WTC11 (cell line): ENCODE data around the gene MEPCE. TPM values are rescaled to one million over a fixed set of nuclear protein-coding genes. Genes with fewer than 3 reads are reported as not detected.

Experiments used
- ATAC-seq: fragments of 200-7000 bp; cut with Tn5 transposase; 2 replicates; pipeline ENCODE4 v1.10.0; 2021; ENCODE audit warnings: mild to moderate bottlenecking, moderate library complexity
- CTCF ChIA-PET: fragments of 300-600 bp; sonication (Branson Sonifier 250); formaldehyde crosslinking; loops from one replicate; lab custom pipeline; 2021; ENCODE audit warnings: antibody characterized with exemption; lab: Charles Lee
- POLR2A ChIA-PET: fragments of 350-600 bp; sonication (Branson Sonifier 250); formaldehyde crosslinking; loops from one replicate; lab custom pipeline; 2021; ENCODE audit warnings: antibody characterized with exemption; lab: Charles Lee
- DNase-seq: peaks from one replicate; pipeline ENCODE4 v3.0.0; 2021; ENCODE audit warnings: low spot score
- H3K27ac Mint-ChIP-seq: 2 replicates; pipeline ENCODE4 v1.8.0; 2021; ENCODE audit warnings: mixed read lengths
- H3K27me3 Mint-ChIP-seq: 2 replicates; pipeline ENCODE4 v1.8.0; 2021; ENCODE audit warnings: low read depth, mild to moderate bottlenecking, moderate library complexity, mixed read lengths
- H3K36me3 Mint-ChIP-seq: 2 replicates; pipeline ENCODE4 v1.8.0; 2021; ENCODE audit warnings: mixed read lengths
- H3K4me1 Mint-ChIP-seq: 2 replicates; pipeline ENCODE4 v1.8.0; 2022; ENCODE audit warnings: mixed read lengths
- H3K4me3 Mint-ChIP-seq: 2 replicates; pipeline ENCODE4 v1.8.0; 2021; ENCODE audit warnings: mild to moderate bottlenecking, moderate library complexity, mixed read lengths
- H3K9me3 Mint-ChIP-seq: 2 replicates; pipeline ENCODE4 v1.8.0; 2021; ENCODE audit warnings: mixed read lengths
- ESRRA ChIP-seq: sonication (generic); formaldehyde crosslinking; IDR thresholded peaks from 2 replicates; pipeline ENCODE4 v1.8.1; 2022; ENCODE audit warnings: mild to moderate bottlenecking, missing genetic modification reagents, borderline replicate concordance
- ETV6 ChIP-seq: sonication (generic); formaldehyde crosslinking; IDR thresholded peaks from 2 replicates; pipeline ENCODE4 v1.8.1; 2022; ENCODE audit warnings: mild to moderate bottlenecking, missing genetic modification reagents
- FOXK1 ChIP-seq: sonication (generic); formaldehyde crosslinking; IDR thresholded peaks from 2 replicates; pipeline ENCODE4 v1.8.0; 2022; ENCODE audit warnings: mild to moderate bottlenecking, moderate library complexity, missing genetic modification reagents
- IRF2 ChIP-seq: sonication (generic); formaldehyde crosslinking; IDR thresholded peaks from 2 replicates; pipeline ENCODE4 v1.8.0; 2022; ENCODE audit warnings: low read depth, missing genetic modification reagents, borderline replicate concordance
- JAZF1 ChIP-seq: fragments of 250-450 bp; sonication (Bioruptor Pico); IDR thresholded peaks from 2 replicates; pipeline ENCODE4 v1.9.0; 2021; ENCODE audit warnings: moderate library complexity, mild to moderate bottlenecking, inconsistent platforms
- KAT7 ChIP-seq: sonication (generic); formaldehyde crosslinking; IDR thresholded peaks from 2 replicates; pipeline ENCODE4 v1.8.1; 2023; ENCODE audit warnings: missing genetic modification reagents, mild to moderate bottlenecking, borderline replicate concordance
- NFYB ChIP-seq: sonication (generic); formaldehyde crosslinking; conservative IDR thresholded peaks from 2 replicates; pipeline ENCODE4 v1.8.0; 2022; ENCODE audit warnings: low read depth, missing genetic modification reagents
- NR2C2 ChIP-seq: sonication (generic); formaldehyde crosslinking; IDR thresholded peaks from 2 replicates; pipeline ENCODE4 v1.8.0; 2022; ENCODE audit warnings: mild to moderate bottlenecking, missing genetic modification reagents
- OVOL2 ChIP-seq: fragments of 250-450 bp; sonication (Bioruptor Pico); IDR thresholded peaks from 2 replicates; pipeline ENCODE4 v1.9.0; 2021; ENCODE audit warnings: mild to moderate bottlenecking, borderline replicate concordance
- SMAD3 ChIP-seq: sonication (generic); formaldehyde crosslinking; IDR thresholded peaks from 2 replicates; pipeline ENCODE4 v1.8.0; 2022; ENCODE audit warnings: missing genetic modification reagents, mild to moderate bottlenecking, borderline replicate concordance
- SP1 ChIP-seq: sonication (generic); formaldehyde crosslinking; conservative IDR thresholded peaks from 2 replicates; pipeline ENCODE4 v1.8.1; 2022; ENCODE audit warnings: missing genetic modification reagents
- ZNF219 ChIP-seq: sonication (generic); formaldehyde crosslinking; IDR thresholded peaks from 2 replicates; pipeline ENCODE4 v1.8.0; 2023; ENCODE audit warnings: missing genetic modification reagents, mild to moderate bottlenecking, borderline replicate concordance
- ZNF317 ChIP-seq: sonication (generic); formaldehyde crosslinking; IDR thresholded peaks from 2 replicates; pipeline ENCODE4 v1.8.1; 2023; ENCODE audit warnings: low read depth, mild to moderate bottlenecking, moderate library complexity, missing genetic modification reagents, borderline replicate concordance
- ZNF671 ChIP-seq: fragments of 250-450 bp; sonication (Bioruptor Pico); IDR thresholded peaks from 2 replicates; pipeline ENCODE4 v1.8.0; 2021; ENCODE audit warnings: mild to moderate bottlenecking
- total RNA-seq: library from RNA; stranded (reverse); gene quantifications from 3 replicates; pipeline ENCODE4 v1.2.3, GENCODE V29; 2021
- TF ChIP-seq, protein P1 (sequence below): sonication (generic); formaldehyde crosslinking; IDR thresholded peaks from 2 replicates; pipeline ENCODE4 v1.8.1; 2022; ENCODE audit warnings: missing genetic modification reagents, borderline replicate concordance
- TF ChIP-seq, protein P2 (sequence below): sonication (generic); formaldehyde crosslinking; IDR thresholded peaks from 2 replicates; pipeline ENCODE4 v1.8.1; 2023; ENCODE audit warnings: mild to moderate bottlenecking, missing genetic modification reagents, moderate library complexity
- TF ChIP-seq, protein P3 (sequence below): sonication (generic); formaldehyde crosslinking; conservative IDR thresholded peaks from 2 replicates; pipeline ENCODE4 v1.8.1; 2022; ENCODE audit warnings: mild to moderate bottlenecking, missing genetic modification reagents
- TF ChIP-seq, protein P4 (sequence below): sonication (generic); formaldehyde crosslinking; IDR thresholded peaks from 2 replicates; pipeline ENCODE4 v1.8.0; 2022; ENCODE audit warnings: mild to moderate bottlenecking, missing genetic modification reagents
- TF ChIP-seq, protein P5 (sequence below): fragments of 250-450 bp; sonication (Bioruptor Pico); IDR thresholded peaks from 2 replicates; pipeline ENCODE4 v1.9.0; 2021; ENCODE audit warnings: moderate library complexity, mild to moderate bottlenecking, inconsistent platforms, borderline replicate concordance
- TF ChIP-seq, protein P6 (sequence below): sonication (generic); formaldehyde crosslinking; IDR thresholded peaks from 2 replicates; pipeline ENCODE4 v1.8.1; 2022; ENCODE audit warnings: low read depth, missing genetic modification reagents, borderline replicate concordance

MEPCE gene
- total RNA-seq, 1 experiment from 2014 or later = 41.9 TPM

DNA sequence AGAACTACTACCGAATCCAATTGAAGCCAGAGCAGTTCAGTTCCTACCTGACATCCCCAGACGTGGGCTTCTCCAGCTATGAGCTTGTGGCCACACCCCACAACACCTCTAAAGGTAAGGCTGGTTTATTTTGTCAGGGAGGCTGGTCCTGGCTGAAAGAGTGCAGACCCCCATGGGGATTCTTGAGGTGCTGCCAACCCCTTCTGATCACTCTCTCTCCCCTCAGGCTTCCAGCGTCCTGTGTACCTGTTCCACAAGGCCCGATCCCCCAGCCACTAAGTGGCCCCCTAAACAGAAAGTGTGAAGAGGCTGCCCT is 3.6 kb downstream of the MEPCE start (continued):
- no peak for TF ChIP-seq IRF2 (CRISPR knock-in tag)

DNA sequence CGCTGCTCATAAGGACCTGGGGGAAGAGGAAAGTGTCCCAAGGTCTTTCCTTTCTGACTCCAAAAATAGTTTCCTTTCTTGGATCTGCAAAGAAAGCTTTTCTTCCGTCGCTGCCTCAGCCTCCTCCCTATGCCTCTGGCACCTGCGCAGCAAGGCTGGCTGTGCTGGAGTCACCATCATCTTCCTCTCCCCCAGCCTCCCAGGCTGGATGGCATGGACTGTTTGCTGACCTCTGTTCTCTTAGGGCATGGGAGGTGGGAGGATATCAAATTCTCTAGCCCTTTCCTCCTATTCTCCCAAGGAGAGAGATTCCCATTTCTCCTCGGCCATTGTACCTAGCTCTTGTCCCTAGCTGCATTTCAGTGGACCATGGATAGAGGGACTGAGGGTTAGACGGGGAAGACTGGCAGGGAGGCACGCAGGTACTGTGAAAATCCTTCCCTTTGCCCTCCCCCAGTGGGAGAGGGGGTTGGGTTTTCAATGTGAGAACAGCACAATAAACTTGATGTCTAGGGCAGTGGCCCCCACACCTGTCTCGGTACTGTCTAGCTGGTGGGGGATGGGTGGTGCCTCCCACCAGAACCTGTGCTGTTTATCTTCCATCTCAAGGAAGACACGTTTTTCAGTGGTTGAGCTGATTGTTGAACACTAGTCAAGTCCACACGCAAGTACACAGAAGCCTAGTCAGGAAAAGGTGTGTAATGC is 4.1 kb downstream of the MEPCE start:
- H3K9me3 Mint-ChIP-seq = no peaks in the 10 kb centered on the region
- H3K27ac Mint-ChIP-seq = peak overlapping the region; percentile 93
- H3K4me3 Mint-ChIP-seq = peak overlapping the region; percentile 89; the same call in 1 of the 2 replicates
- H3K27me3 Mint-ChIP-seq = peaks cover 6% of the 10 kb centered on the region; the same call in 1 of the 2 replicates
- POLR2A ChIA-PET = interaction anchor here (3.7 kb wide), 1 partner anchor 17 kb away, joined by 13 read pairs; no protein-coding TSS in a partner anchor
- H3K36me3 Mint-ChIP-seq = peaks cover 29% of the 10 kb centered on the region
- DNase-seq (no peak), ATAC-seq (no peak)
- CTCF ChIA-PET = interaction anchor here (2.4 kb wide), 1 partner anchor 22 kb away, joined by 14 read pairs; no protein-coding TSS in a partner anchor
- TF ChIP-seq ESRRA (CRISPR knock-in tag) = no peak
- TF ChIP-seq, protein P1, sequence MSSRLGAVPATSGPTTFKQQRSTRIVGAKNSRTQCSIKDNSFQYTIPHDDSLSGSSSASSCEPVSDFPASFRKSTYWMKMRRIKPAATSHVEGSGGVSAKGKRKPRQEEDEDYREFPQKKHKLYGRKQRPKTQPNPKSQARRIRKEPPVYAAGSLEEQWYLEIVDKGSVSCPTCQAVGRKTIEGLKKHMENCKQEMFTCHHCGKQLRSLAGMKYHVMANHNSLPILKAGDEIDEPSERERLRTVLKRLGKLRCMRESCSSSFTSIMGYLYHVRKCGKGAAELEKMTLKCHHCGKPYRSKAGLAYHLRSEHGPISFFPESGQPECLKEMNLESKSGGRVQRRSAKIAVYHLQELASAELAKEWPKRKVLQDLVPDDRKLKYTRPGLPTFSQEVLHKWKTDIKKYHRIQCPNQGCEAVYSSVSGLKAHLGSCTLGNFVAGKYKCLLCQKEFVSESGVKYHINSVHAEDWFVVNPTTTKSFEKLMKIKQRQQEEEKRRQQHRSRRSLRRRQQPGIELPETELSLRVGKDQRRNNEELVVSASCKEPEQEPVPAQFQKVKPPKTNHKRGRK = no peak
- no peak for TF ChIP-seq ZNF317 (CRISPR knock-in tag)
- TF ChIP-seq, protein P2, sequence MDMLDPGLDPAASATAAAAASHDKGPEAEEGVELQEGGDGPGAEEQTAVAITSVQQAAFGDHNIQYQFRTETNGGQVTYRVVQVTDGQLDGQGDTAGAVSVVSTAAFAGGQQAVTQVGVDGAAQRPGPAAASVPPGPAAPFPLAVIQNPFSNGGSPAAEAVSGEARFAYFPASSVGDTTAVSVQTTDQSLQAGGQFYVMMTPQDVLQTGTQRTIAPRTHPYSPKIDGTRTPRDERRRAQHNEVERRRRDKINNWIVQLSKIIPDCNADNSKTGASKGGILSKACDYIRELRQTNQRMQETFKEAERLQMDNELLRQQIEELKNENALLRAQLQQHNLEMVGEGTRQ (CRISPR knock-in tag) = no peak
- TF ChIP-seq SMAD3 (CRISPR knock-in tag) = no peak
- TF ChIP-seq, protein P3, sequence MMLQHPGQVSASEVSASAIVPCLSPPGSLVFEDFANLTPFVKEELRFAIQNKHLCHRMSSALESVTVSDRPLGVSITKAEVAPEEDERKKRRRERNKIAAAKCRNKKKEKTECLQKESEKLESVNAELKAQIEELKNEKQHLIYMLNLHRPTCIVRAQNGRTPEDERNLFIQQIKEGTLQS (CRISPR knock-in tag) = no peak
- TF ChIP-seq KAT7 (CRISPR knock-in tag) = no peak
- no peak for TF ChIP-seq FOXK1
- no peak for TF ChIP-seq NFYB (CRISPR knock-in tag)
- TF ChIP-seq, protein P4, sequence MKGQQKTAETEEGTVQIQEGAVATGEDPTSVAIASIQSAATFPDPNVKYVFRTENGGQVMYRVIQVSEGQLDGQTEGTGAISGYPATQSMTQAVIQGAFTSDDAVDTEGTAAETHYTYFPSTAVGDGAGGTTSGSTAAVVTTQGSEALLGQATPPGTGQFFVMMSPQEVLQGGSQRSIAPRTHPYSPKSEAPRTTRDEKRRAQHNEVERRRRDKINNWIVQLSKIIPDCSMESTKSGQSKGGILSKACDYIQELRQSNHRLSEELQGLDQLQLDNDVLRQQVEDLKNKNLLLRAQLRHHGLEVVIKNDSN = no peak
- no peak for TF ChIP-seq SP1 (CRISPR knock-in tag)
- peaks cover 36% of the 10 kb centered on the region for H3K4me1 Mint-ChIP-seq

DNA sequence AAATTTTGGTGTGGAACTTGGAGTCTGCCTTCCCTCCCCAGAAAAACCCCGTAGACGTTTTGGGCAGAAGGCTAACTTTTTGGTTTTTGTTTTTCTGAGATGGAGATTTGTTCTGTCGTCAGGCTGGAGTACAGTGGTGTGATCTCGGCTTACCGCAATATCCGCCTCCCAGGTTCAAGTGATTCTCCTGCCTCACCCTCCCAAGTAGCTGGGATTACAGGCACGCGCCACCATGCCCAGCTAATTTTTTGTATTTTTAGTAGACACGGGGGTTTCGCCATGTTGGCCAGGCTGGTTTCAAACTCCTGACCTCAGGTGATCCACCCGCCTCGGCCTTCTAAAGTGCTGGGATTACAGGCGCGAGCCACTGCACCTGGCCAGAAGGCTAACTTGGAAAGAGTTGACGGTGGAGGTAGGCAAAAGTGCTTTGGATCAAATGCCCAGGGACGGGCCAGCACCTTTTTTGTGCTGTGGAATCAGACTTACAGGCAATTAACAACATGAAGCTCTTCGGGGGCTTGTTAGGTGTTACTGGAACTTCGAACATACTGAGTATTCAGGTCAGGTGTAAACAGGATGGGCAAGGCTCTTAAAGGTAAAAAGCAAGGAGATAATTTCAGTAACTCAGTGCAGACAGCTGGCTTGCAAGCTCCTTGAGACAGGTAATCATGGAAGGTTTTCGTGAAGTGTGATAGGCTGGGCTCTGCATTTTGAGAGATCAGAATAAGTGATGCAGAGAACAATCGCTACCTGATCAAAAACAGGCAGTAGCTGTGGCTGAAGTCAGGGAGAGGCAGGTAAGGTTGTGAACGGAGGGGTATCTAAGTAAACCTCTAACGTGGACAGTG is 4.9 kb downstream of the MEPCE start:
- Mint-ChIP-seq H3K27ac (peak overlapping the region; percentile 93), H3K36me3 (peaks cover 28% of the 10 kb centered on the region), H3K9me3 (no peaks in the 10 kb centered on the region), H3K4me1 (peaks cover 36% of the 10 kb centered on the region), H3K27me3 (peaks cover 3% of the 10 kb centered on the region; the same call in 1 of the 2 replicates), H3K4me3 (peak overlapping the region; percentile 89)
- ChIA-PET POLR2A (interaction anchor here (0.8 to 3.7 kb wide), 2 partner anchors 16 to 31 kb away, joined by 5 to 13 read pairs; no protein-coding TSS in a partner anchor), CTCF (interaction anchor here (1.0 kb wide), 1 partner anchor 45 kb away, joined by 3 read pairs; no protein-coding TSS in a partner anchor)
- ATAC-seq = no peak
- TF ChIP-seq, protein P5, sequence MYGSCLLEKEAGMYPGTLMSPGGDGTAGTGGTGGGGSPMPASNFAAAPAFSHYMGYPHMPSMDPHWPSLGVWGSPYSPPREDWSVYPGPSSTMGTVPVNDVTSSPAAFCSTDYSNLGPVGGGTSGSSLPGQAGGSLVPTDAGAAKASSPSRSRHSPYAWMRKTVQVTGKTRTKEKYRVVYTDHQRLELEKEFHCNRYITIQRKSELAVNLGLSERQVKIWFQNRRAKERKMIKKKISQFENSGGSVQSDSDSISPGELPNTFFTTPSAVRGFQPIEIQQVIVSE (CRISPR knock-in tag) = no peak
- TF ChIP-seq OVOL2 (CRISPR knock-in tag) (no peak), ZNF671 (CRISPR knock-in tag) (0 out of 2 replicates have a peak, but pooled peaks have one; percentile 29), NR2C2 (CRISPR knock-in tag) (no peak), ETV6 (no peak), JAZF1 (CRISPR knock-in tag) (no peak), ZNF219 (no peak)
- TF ChIP-seq, protein P3 (CRISPR knock-in tag) = no peak
- TF ChIP-seq, protein P6, sequence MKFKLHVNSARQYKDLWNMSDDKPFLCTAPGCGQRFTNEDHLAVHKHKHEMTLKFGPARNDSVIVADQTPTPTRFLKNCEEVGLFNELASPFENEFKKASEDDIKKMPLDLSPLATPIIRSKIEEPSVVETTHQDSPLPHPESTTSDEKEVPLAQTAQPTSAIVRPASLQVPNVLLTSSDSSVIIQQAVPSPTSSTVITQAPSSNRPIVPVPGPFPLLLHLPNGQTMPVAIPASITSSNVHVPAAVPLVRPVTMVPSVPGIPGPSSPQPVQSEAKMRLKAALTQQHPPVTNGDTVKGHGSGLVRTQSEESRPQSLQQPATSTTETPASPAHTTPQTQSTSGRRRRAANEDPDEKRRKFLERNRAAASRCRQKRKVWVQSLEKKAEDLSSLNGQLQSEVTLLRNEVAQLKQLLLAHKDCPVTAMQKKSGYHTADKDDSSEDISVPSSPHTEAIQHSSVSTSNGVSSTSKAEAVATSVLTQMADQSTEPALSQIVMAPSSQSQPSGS = no peak
- no peak for DNase-seq
